ENCODE results near the gene KCNN3.
A peak's percentile ranks its signal among the peaks of the same experiment; 100 is the strongest.

Gene KCNN3

GRCh38 chr1:154906621-154907081 is 36.6 kb upstream of the KCNN3 start:
- peak; percentile 43 for TF ChIP-seq CTCF (conservative IDR thresholded peaks at IDR 0.05; ENCODE audit: low read depth, low read length)
- DNase-seq (ENCODE audit: low read depth) = peak; percentile 8
- H3K4me3 ChIP-seq (ENCODE audit: low read depth, low read length) = no peak overlapping the region

- TF ChIP-seq CTCF (conservative IDR thresholded peaks at IDR 0.05; ENCODE audit: low read depth, low read length) = no peak
- no peak for DNase-seq (ENCODE audit: low read depth)
- no peak overlapping the region for H3K4me3 ChIP-seq (ENCODE audit: low read depth, low read length)
Measured at GRCh38 chr1:154902938-154903566, 33.0 kb upstream of the KCNN3 start.

GRCh38 chr1:154901591-154901990 is 31.5 kb upstream of the KCNN3 start:
- no peak for TF ChIP-seq CTCF (conservative IDR thresholded peaks at IDR 0.05; ENCODE audit: low read depth, low read length)
- H3K4me3 ChIP-seq (ENCODE audit: low read depth, low read length) = no peak overlapping the region
- DNase-seq (ENCODE audit: low read depth) = no peak

GRCh38 chr1:154899041-154899440 is 29.0 kb upstream of the KCNN3 start:
- no peak for DNase-seq (ENCODE audit: low read depth)

GRCh38 chr1:154896771-154897286 is 26.7 kb upstream of the KCNN3 start:
- no peak overlapping the region for H3K4me3 ChIP-seq (ENCODE audit: low read depth, low read length)
- TF ChIP-seq CTCF (conservative IDR thresholded peaks at IDR 0.05; ENCODE audit: low read depth, low read length) = no peak
- no peak for DNase-seq (ENCODE audit: low read depth)

More at GRCh38 chr1:154899041-154899440, 29.0 kb upstream of the KCNN3 start:
- no peak overlapping the region for H3K4me3 ChIP-seq (ENCODE audit: low read depth, low read length)
- no peak for TF ChIP-seq CTCF (conservative IDR thresholded peaks at IDR 0.05; ENCODE audit: low read depth, low read length)

GRCh38 chr1:154895798-154896197 is 25.7 kb upstream of the KCNN3 start:
- H3K4me3 ChIP-seq (ENCODE audit: low read depth, low read length) = no peak overlapping the region
- no peak for DNase-seq (ENCODE audit: low read depth)
- TF ChIP-seq CTCF (conservative IDR thresholded peaks at IDR 0.05; ENCODE audit: low read depth, low read length) = no peak

GRCh38 chr1:154891452-154891851 is 21.4 kb upstream of the KCNN3 start:
- TF ChIP-seq CTCF (conservative IDR thresholded peaks at IDR 0.05; ENCODE audit: low read depth, low read length) = no peak
- DNase-seq (ENCODE audit: low read depth) = no peak
- no peak overlapping the region for H3K4me3 ChIP-seq (ENCODE audit: low read depth, low read length)

Data from choroid plexus epithelial cell (primary cell).